Memory B cell (primary cell): Measurements from ENCODE around the gene TLE1.
A peak's percentile ranks its signal among the peaks of the same experiment; 100 is the strongest.

ENCODE experiments used
- ATAC-seq: fragments of 150-1000 bp; cut with Tn5 transposase; 2 replicates; pipeline ENCODE4 v1.10.0; 2021; ENCODE audit warnings: low read depth, mild to moderate bottlenecking, moderate library complexity
- DNase-seq, 2 donors: peaks; one replicate each; pipeline ENCODE4 v3.0.0; 2022; ENCODE audit warnings: low spot score in 2 of 2
- H3K27ac Mint-ChIP-seq: one replicate; pipeline ENCODE4 v1.8.0; 2022; ENCODE audit warnings: mild to moderate bottlenecking, moderate library complexity, mixed read lengths
- H3K27me3 Mint-ChIP-seq: one replicate; pipeline ENCODE4 v1.8.0; 2022; ENCODE audit warnings: mixed read lengths
- H3K36me3 Mint-ChIP-seq: one replicate; pipeline ENCODE4 v1.8.0; 2022; ENCODE audit warnings: mild to moderate bottlenecking, mixed read lengths
- H3K4me1 Mint-ChIP-seq: one replicate; pipeline ENCODE4 v1.8.0; 2022; ENCODE audit warnings: mixed read lengths
- H3K4me3 Mint-ChIP-seq: one replicate; pipeline ENCODE4 v1.8.0; 2022; ENCODE audit warnings: mild to moderate bottlenecking, moderate library complexity, mixed read lengths
- H3K9me3 Mint-ChIP-seq: one replicate; pipeline ENCODE4 v1.8.0; 2022; ENCODE audit warnings: mixed read lengths

The TLE1 gene

GRCh38 chr9:81631218-81631745, 58.1 kb downstream of the TLE1 start:
- H3K4me3 Mint-ChIP-seq, result no peak overlapping the region
- ATAC-seq (peak; percentile 76), DNase-seq (no peak)
- H3K4me1 Mint-ChIP-seq, result peaks cover 15% of the 10 kb centered on the region
- H3K27me3 Mint-ChIP-seq, result no peaks in the 10 kb centered on the region
- no peaks in the 10 kb centered on the region for H3K9me3 Mint-ChIP-seq
- peaks cover 13% of the 10 kb centered on the region for H3K36me3 Mint-ChIP-seq
- H3K27ac Mint-ChIP-seq, result no peak overlapping the region

DNA sequence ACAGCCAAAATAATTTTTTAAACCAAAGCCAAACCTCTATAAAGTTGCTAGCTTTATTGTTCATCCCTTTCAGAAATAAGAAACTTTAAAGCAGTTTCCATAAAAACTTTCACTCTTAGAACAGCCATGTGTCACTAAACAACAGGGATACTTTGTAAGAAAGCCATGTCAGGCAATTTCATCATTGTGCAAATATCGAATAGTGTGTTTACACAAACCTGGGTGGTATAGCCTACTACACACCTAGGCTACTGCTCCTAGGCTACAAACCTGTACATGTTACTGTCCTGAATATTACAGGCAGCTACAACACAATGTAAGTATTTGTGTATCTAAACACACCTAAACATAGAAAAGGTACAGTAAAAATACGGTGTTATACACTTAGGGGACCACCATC, 59.9 kb downstream of the TLE1 start:
- Mint-ChIP-seq H3K4me3 (no peak overlapping the region), H3K27ac (no peak overlapping the region), H3K27me3 (no peaks in the 10 kb centered on the region), H3K4me1 (peaks cover 16% of the 10 kb centered on the region), H3K36me3 (peaks cover 15% of the 10 kb centered on the region), H3K9me3 (no peaks in the 10 kb centered on the region)
- DNase-seq (no peak), ATAC-seq (no peak)

DNA sequence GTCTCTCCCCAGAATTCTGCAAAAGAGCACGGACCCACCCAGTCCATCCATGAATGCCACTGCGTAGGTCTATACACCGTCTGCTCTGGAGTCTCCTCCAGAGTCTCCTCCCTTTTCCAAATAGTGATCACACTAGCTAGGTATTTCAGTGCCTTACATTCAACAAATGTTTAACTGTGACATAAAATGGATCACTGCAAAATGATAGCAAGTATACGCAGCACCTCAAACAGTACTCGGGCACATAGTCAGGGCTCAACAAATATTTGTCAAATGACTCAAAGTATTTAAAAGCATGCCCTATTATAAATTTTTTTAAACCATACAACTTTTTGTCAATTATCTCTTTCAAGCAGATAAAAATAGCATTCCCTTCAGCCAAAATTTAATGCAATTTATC, 60.5 kb downstream of the TLE1 start:
- Mint-ChIP-seq H3K9me3 (no peaks in the 10 kb centered on the region), H3K4me3 (no peak overlapping the region), H3K4me1 (peaks cover 16% of the 10 kb centered on the region), H3K36me3 (peaks cover 11% of the 10 kb centered on the region), H3K27ac (no peak overlapping the region), H3K27me3 (no peaks in the 10 kb centered on the region)
- ATAC-seq, result no peak
- DNase-seq, result no peak

GRCh38 chr9:81627481-81627880, 61.9 kb downstream of the TLE1 start:
- no peaks in the 10 kb centered on the region for H3K27me3 Mint-ChIP-seq
- H3K4me3 Mint-ChIP-seq, result no peak overlapping the region
- DNase-seq, result no peak
- H3K27ac Mint-ChIP-seq, result no peak overlapping the region
- H3K4me1 Mint-ChIP-seq, result peaks cover 21% of the 10 kb centered on the region
- no peaks in the 10 kb centered on the region for H3K9me3 Mint-ChIP-seq
- peaks cover 8% of the 10 kb centered on the region for H3K36me3 Mint-ChIP-seq
- ATAC-seq, result no peak

GRCh38 chr9:81626511-81626910, 62.8 kb downstream of the TLE1 start:
- H3K9me3 Mint-ChIP-seq, result no peaks in the 10 kb centered on the region
- no peaks in the 10 kb centered on the region for H3K27me3 Mint-ChIP-seq
- peaks cover 18% of the 10 kb centered on the region for H3K4me1 Mint-ChIP-seq
- DNase-seq (no peak), ATAC-seq (no peak)
- H3K4me3 Mint-ChIP-seq, result no peak overlapping the region
- peaks cover 6% of the 10 kb centered on the region for H3K36me3 Mint-ChIP-seq
- no peak overlapping the region for H3K27ac Mint-ChIP-seq

DNA sequence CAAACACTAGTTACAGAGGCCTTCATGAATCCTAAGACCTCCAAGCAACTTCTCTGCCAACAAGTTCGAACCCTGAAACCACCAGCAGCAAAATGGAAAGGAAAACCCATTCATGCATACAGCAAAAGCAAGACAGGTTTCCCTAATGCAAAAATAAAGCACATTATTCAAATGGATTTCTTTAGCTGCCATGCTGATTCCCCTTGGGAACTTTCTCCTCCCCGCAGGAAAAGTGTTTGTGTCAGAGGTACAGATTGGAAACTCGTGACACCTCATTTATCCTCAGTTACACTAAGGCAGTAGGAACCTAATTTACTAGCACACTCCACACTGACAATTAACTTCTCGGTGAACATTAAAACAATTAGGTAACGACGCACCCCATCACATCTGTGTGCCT, 63.4 kb downstream of the TLE1 start:
- Mint-ChIP-seq H3K27ac (no peak overlapping the region), H3K9me3 (no peaks in the 10 kb centered on the region), H3K4me3 (no peak overlapping the region), H3K36me3 (peaks cover 6% of the 10 kb centered on the region), H3K27me3 (no peaks in the 10 kb centered on the region), H3K4me1 (peaks cover 17% of the 10 kb centered on the region)
- DNase-seq, result no peak
- ATAC-seq, result no peak

DNA sequence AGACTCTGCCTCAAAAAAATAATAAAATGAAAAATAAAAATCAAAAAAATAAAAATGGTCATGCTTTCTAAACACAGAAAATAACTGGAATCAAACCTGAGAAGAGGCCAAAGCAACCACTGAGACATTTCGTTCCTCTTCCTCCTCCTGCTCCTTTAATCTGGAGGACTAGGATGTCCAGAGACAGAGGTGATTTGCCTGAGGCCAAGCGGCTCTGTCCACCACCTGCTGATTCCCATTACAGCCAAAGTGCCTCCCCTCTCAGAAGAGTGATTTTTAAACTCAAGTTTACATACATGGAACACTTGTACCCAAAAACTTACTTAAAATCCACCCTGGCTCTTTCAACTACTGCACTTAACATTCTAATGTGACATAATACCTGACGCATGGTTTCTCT, 65.6 kb downstream of the TLE1 start:
- Mint-ChIP-seq H3K4me1 (peaks cover 37% of the 10 kb centered on the region), H3K27me3 (no peaks in the 10 kb centered on the region), H3K9me3 (no peaks in the 10 kb centered on the region)

DNA sequence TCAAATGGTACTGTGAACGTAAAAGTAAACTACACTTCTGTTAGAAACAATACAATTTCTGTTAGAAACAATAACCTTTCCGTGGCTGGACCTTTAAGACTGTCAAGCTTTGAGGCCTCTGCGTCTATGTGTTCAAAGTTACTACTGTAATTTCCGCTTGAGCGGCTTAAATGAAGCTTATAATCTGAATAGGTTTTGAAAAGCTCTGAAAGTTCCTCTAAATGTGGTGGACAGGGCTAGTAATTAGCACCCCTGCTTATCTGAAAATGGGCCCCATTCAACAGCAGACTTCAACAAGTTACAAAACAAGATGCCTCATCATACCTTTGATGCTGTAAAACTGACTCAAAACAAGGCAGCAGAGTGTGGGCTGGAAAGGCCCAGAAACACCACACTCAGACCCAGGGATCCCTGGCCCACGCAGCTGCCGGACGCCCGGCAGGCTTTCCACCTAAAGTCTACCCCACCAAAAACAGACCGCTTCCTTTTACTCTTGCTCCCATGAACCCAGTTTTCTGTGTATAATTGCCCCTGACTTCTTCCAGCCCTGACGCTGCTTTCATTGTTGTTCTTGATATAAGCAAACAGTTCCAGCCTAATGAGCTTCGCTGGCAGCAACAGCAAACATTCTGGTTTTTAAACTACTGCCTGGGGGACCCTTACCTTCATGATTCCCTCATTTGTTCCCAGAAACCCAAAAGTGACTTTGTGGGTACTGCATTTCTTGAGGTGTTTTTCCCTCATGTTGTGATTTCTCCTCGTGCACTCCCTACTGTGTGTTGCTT, 66.7 kb downstream of the TLE1 start:
- ATAC-seq (no peak), DNase-seq (no peak)
- H3K4me3 Mint-ChIP-seq, result no peak overlapping the region
- no peaks in the 10 kb centered on the region for H3K9me3 Mint-ChIP-seq
- peaks cover 12% of the 10 kb centered on the region for H3K36me3 Mint-ChIP-seq
- H3K27me3 Mint-ChIP-seq, result no peaks in the 10 kb centered on the region
- peaks cover 38% of the 10 kb centered on the region for H3K4me1 Mint-ChIP-seq
- no peak overlapping the region for H3K27ac Mint-ChIP-seq

More for the DNA sequence above, 65.6 kb downstream of the TLE1 start:
- ATAC-seq (no peak), DNase-seq (no peak)
- H3K27ac Mint-ChIP-seq, result no peak overlapping the region
- H3K4me3 Mint-ChIP-seq, result no peak overlapping the region
- peaks cover 10% of the 10 kb centered on the region for H3K36me3 Mint-ChIP-seq

DNA sequence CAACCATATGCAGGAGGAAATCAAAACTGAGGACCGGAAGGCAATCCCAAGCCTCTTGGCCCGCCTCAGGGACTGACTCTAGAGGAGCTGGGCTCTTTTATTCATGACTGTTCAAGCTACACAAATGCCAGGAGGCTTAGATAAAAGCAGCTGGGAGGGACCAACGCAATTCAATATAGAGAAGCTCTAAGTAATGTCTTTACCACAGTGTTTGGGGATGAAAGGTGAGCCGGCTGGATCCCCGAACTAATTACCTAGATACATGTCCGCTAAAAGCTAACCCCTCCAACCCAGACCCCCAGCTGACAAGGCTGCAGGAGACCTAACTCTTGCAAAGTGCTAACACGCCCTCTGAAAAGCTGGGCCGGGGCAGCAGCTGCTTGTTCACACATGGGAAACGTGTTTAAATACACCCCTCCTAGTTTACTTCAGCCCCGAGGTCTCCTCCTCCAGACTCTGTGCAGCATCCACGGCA, 67.5 kb downstream of the TLE1 start:
- no peak for ATAC-seq
- Mint-ChIP-seq H3K27ac (no peak overlapping the region), H3K36me3 (peaks cover 14% of the 10 kb centered on the region), H3K4me3 (no peak overlapping the region), H3K27me3 (no peaks in the 10 kb centered on the region), H3K4me1 (peaks cover 38% of the 10 kb centered on the region), H3K9me3 (no peaks in the 10 kb centered on the region)
- DNase-seq, result no peak

DNA sequence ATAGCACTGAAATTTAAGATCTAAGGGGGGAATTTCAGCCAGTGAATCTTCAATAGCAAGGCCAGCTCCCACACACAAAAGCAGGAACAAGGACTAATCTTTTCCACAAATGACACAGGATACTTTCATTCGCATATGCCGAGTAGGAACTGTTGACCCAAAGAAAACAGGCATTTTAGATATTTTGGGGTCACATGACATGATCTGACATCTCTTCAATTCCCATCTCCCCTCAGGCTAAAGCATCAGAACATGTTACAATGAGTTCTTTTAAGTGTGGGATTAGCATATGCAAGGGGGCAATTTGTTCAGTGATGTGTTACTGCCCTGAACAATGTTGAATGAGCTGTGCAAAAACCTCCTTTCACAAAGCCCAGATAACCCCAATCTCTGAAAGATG, 68.2 kb downstream of the TLE1 start:
- peaks cover 15% of the 10 kb centered on the region for H3K36me3 Mint-ChIP-seq
- H3K4me1 Mint-ChIP-seq, result peaks cover 34% of the 10 kb centered on the region
- H3K9me3 Mint-ChIP-seq, result no peaks in the 10 kb centered on the region
- DNase-seq (no peak), ATAC-seq (no peak)
- H3K27me3 Mint-ChIP-seq, result no peaks in the 10 kb centered on the region
- H3K27ac Mint-ChIP-seq, result no peak overlapping the region
- H3K4me3 Mint-ChIP-seq, result no peak overlapping the region

DNA sequence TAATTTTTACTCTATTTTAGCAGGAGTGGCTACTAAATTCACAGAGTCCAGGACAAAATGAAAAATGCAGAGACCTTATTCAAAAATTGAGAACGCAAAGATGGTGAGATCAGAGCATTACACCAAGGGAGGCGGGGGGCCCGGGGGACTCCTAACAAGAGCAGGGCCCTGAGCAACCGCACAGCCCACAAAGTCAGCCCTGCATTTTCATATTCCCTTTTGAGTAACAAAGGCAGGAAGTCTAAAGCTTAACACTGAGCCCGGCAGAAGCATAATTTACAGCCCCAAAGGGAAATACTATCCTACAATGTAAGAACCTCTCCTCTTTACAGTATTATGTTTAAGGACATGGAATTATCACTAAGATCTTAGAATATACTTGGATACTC, 69.4 kb downstream of the TLE1 start:
- Mint-ChIP-seq H3K4me3 (no peak overlapping the region), H3K36me3 (peaks cover 15% of the 10 kb centered on the region), H3K27ac (peak overlapping the region; percentile 76), H3K4me1 (peaks cover 30% of the 10 kb centered on the region), H3K27me3 (no peaks in the 10 kb centered on the region), H3K9me3 (no peaks in the 10 kb centered on the region)
- no peak for DNase-seq
- ATAC-seq, result peak; percentile 74

DNA sequence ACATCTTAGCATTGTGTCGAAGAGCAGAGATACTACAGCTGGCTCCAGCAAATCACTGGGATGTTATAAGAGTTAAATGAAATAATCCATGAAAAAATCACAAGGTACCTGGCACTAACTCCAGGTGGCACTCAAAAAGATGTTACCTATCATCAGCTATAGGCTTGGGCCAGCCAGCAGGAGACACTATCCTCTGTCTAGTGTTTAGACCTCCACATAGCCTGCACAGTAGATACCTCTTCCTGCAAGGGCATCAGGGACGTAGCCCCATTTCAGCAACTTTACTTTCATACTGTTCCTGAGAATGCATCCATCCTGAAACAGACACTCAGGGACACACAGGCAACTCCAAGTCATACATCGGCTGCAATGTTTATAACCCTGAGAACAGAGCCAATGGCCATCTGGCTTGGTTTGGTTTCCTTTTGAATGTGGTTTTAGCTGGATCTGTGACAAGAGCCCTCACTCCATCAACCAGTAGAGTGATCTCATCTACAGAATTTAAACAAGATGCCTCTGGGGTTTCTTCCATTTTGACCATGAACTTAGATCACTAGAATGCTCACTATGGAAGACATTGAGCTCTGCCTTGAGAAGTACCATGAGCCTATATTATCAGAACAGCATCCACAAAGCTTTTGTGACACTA, 69.9 kb downstream of the TLE1 start:
- no peak overlapping the region for H3K4me3 Mint-ChIP-seq
- peak overlapping the region; percentile 76 for H3K27ac Mint-ChIP-seq
- no peaks in the 10 kb centered on the region for H3K27me3 Mint-ChIP-seq
- ATAC-seq, result peak; percentile 78
- no peaks in the 10 kb centered on the region for H3K9me3 Mint-ChIP-seq
- H3K4me1 Mint-ChIP-seq, result peaks cover 30% of the 10 kb centered on the region
- H3K36me3 Mint-ChIP-seq, result peaks cover 18% of the 10 kb centered on the region
- DNase-seq, result no peak

DNA sequence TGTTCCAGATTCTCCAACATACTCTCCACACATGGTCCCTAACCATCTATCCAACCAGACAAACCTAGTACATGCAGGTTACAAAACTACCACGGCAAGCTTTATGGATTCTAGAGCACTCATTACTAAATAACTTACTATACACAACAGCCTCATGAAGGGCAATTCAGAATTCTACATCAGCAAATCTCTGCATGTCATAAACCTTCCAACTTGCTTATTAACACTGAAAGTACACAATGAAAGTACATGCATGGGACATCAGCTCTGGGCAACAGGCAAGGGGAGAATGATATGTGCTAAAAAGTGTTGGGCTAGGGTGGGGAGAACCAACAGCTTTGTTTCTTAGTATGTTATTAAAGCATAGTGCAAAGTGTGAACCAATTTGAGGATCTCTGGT, 70.4 kb downstream of the TLE1 start:
- peaks cover 20% of the 10 kb centered on the region for H3K36me3 Mint-ChIP-seq
- no peak for DNase-seq
- H3K27me3 Mint-ChIP-seq, result no peaks in the 10 kb centered on the region
- peaks cover 30% of the 10 kb centered on the region for H3K4me1 Mint-ChIP-seq
- no peak overlapping the region for H3K27ac Mint-ChIP-seq
- ATAC-seq, result no peak
- no peaks in the 10 kb centered on the region for H3K9me3 Mint-ChIP-seq
- no peak overlapping the region for H3K4me3 Mint-ChIP-seq

DNA sequence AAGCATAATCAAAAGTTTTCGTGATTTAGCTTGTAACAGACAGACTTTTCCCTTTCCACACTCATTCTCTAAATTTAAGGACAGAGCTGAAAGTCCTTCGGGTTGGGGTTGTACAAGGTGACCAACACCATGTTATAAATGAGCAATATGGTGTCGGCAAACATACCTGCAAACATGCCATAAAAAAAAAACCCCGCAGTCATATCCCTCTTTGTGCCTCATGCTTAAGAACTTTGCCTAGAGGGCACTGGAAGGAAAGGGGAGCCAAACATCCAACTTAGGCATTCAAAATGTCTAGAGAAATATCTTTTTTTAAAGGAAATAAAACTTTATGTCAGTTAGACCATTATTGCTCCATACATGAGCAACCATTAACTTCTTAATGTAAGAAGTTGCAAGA, 73.2 kb downstream of the TLE1 start:
- peaks cover 23% of the 10 kb centered on the region for H3K4me1 Mint-ChIP-seq
- H3K4me3 Mint-ChIP-seq, result no peak overlapping the region
- H3K9me3 Mint-ChIP-seq, result no peaks in the 10 kb centered on the region
- no peak for ATAC-seq
- peaks cover 18% of the 10 kb centered on the region for H3K36me3 Mint-ChIP-seq
- H3K27me3 Mint-ChIP-seq, result no peaks in the 10 kb centered on the region
- DNase-seq, result no peak
- no peak overlapping the region for H3K27ac Mint-ChIP-seq
